ENCODE results near the gene ARVCF. TPM values are rescaled to one million over a fixed set of nuclear protein-coding genes. Genes with fewer than 3 reads are reported as not detected.

Gene ARVCF
- total RNA-seq, 1 experiment from 2014 or later, result 4.3 TPM

DNA sequence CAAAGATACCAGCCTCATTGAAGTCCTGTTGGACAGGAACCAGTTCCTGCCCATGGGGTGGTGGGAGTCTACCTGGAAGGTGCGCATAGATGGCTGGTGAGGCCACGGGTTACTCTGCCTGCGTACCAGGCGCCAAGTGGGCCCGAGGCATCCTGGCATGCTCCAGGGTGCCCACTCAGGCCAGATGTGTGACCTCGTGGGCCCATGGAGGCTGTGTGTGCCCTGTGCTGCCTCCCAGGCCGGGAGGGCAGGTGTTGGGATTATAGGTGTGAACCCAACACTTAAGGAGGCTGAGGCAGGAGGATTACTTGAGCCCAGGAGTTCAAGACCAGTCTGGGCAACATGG lies 27.3 kb upstream of the ARVCF start:
- Histone ChIP-seq H3K4me3 (ENCODE audit: low read length) (no peak overlapping the region), H3K27ac (ENCODE audit: low read length) (no peak overlapping the region), H3K9me2 (replicated peaks; ENCODE audit: insufficient read depth, low read length) (no peaks in the 10 kb centered on the region), H3K9me3 (ENCODE audit: low read length) (no peaks in the 10 kb centered on the region), H3K27me3 (ENCODE audit: low read length) (no peaks in the 10 kb centered on the region), H3K36me3 (ENCODE audit: insufficient read depth, low read length) (peaks cover 43% of the 10 kb centered on the region), H3K4me1 (ENCODE audit: low read length) (0 out of 2 replicates have a peak, but pooled peaks cover 4% of the 10 kb centered on the region), H3K79me2 (ENCODE audit: low read length) (peaks cover 30% of the 10 kb centered on the region), H3K9ac (ENCODE audit: low read length) (no peak overlapping the region), H2AFZ (ENCODE audit: low read length) (no peak overlapping the region), H4K20me1 (ENCODE audit: insufficient read depth, low read depth, low read length) (no peaks in the 10 kb centered on the region), H3K4me2 (ENCODE audit: low read depth, low read length, poor library complexity, severe bottlenecking) (no peak overlapping the region)
- no peak for DNase-seq

DNA sequence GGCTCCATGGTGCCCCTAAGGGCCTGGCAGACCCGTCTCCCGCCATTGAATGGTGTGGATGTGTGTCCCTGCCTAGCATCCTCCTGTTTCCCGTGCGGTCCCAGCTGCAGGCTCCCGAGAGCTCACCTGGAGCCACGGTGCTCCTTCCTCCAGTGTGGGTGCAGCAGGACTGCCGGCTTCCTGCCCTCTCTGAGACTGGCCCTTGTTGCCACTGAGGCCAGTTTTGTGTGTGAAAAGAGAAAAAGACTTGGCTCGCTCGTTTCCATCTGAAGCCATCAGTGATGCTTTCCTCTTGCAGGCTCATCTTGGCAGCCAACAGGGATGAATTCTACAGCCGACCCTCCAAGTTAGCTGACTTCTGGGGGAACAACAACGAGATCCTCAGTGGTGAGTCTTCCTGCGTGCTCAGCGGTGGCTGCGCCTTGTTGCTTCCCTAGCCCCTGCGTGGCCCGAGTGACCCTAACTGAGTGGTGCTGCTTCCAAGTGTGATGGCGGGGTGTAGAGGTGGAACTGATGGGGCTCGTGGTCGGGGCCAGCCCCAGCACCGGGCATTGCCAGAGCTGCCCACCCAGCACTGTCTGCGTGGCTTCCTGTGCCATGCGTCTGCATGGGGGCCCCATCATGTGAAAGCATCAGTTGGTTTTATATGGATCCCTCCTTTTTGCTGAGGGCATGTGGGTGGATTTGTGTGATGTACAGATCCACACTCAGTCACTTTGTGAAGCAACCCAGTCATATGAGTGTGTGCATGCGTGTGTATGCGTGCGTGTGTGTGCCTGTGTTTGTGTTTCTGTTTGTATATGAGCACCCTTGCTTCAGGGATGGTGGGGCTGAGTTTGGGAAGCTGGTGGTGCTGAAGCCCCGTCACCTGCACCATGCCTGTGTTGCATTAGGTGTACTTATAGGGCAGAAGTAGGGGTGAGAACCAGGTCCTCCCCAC lies 26.7 kb upstream of the ARVCF start:
- no peak overlapping the region for H3K4me2 ChIP-seq (ENCODE audit: low read depth, low read length, poor library complexity, severe bottlenecking)
- no peaks in the 10 kb centered on the region for H3K9me3 ChIP-seq (ENCODE audit: low read length)
- peaks cover 43% of the 10 kb centered on the region for H3K36me3 ChIP-seq (ENCODE audit: insufficient read depth, low read length)
- H3K9me2 ChIP-seq (replicated peaks; ENCODE audit: insufficient read depth, low read length), result no peaks in the 10 kb centered on the region
- no peak overlapping the region for H2AFZ ChIP-seq (ENCODE audit: low read length)
- no peak for DNase-seq
- no peak overlapping the region for H3K4me3 ChIP-seq (ENCODE audit: low read length)
- H3K27ac ChIP-seq (ENCODE audit: low read length), result no peak overlapping the region
- 0 out of 2 replicates have a peak, but pooled peaks cover 4% of the 10 kb centered on the region for H3K4me1 ChIP-seq (ENCODE audit: low read length)
- no peak overlapping the region for H3K9ac ChIP-seq (ENCODE audit: low read length)
- no peaks in the 10 kb centered on the region for H4K20me1 ChIP-seq (ENCODE audit: insufficient read depth, low read depth, low read length)
- H3K79me2 ChIP-seq (ENCODE audit: low read length), result peaks cover 30% of the 10 kb centered on the region; the same call in 1 of the 2 replicates
- H3K27me3 ChIP-seq (ENCODE audit: low read length), result no peaks in the 10 kb centered on the region

DNA sequence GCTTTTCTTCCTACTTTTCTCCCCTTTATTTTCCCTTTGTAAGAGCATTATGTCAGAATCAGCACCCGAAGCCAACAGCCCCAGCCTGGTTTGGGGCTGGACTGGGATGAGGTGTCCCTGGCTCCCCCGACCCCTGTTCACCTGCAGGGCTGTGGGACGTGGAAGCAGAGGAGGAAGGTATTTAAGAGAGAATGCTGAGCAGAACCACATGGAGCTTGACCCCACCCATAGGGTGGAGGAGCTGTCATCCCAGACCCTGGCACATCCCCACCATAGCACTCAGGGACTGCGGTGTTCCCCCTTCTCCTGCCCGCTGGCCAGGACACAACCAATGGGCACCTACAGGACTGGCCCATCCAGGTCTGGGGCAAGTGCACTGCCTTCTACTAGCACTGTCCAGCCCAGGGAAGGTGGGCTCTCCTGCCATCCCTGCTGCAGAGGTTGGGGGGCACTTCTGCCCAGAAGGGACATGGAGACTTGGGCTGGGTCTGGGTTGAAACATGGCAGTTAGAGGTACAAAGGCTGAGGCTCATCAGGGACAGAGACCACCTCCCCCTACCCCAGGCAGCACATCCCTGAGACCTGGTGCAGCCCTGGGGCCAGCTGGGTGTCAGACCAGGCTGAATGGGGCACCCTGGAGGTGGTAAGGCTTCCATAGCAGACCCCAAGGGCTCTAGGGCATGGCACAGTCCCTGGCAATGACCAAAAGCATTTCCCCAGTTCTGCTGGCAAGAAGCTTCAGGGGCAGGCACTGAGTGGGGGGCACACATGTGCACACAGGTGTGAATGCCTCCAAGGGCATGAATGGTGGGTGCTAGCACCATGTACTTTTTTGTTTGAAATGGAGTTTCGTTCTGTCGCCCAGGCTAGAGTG lies 23.9 kb upstream of the ARVCF start:
- no peaks in the 10 kb centered on the region for H3K27me3 ChIP-seq (ENCODE audit: low read length)
- H3K4me1 ChIP-seq (ENCODE audit: low read length), result peaks cover 26% of the 10 kb centered on the region
- H3K9me2 ChIP-seq (replicated peaks; ENCODE audit: insufficient read depth, low read length), result no peaks in the 10 kb centered on the region
- H3K27ac ChIP-seq (ENCODE audit: low read length), result no peak overlapping the region
- H2AFZ ChIP-seq (ENCODE audit: low read length), result no peak overlapping the region
- DNase-seq, result no peak
- no peak overlapping the region for H3K4me2 ChIP-seq (ENCODE audit: low read depth, low read length, poor library complexity, severe bottlenecking)
- no peak overlapping the region for H3K9ac ChIP-seq (ENCODE audit: low read length)
- H3K79me2 ChIP-seq (ENCODE audit: low read length), result peaks cover 31% of the 10 kb centered on the region
- no peaks in the 10 kb centered on the region for H3K9me3 ChIP-seq (ENCODE audit: low read length)
- peaks cover 34% of the 10 kb centered on the region for H3K36me3 ChIP-seq (ENCODE audit: insufficient read depth, low read length)
- no peak overlapping the region for H3K4me3 ChIP-seq (ENCODE audit: low read length)
- no peaks in the 10 kb centered on the region for H4K20me1 ChIP-seq (ENCODE audit: insufficient read depth, low read depth, low read length)

DNA sequence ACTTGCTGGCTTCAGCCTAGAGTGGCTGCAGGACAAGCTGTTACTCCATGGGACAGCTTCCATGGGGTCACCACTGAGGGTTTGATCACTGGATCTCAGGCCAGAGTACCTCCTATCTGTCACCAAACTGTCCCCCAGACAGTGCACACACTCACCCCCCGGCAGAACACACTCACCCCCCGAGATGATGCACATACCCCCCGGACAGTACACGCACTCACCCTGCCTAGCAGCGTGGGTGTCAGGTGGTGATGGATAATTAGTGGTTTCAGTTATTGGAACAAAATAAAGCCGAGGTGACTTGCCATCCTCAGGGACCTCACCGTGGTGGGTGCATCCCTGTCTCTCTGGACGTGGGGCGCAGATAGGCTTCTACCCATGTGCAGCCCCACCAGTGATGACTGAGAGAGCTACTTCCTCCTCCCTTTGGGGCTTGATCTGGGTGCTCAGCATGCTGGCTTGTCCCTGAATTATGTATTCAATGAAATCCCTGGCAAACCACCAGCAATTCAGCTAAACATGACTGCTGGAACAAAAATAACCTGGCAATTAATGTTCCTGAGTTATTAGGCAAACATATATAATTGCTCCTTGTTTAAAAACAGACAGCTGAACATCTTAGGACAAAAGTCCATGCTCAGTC lies 23.2 kb upstream of the ARVCF start:
- Histone ChIP-seq H3K36me3 (ENCODE audit: insufficient read depth, low read length) (peaks cover 31% of the 10 kb centered on the region), H3K4me1 (ENCODE audit: low read length) (peaks cover 30% of the 10 kb centered on the region), H3K27ac (ENCODE audit: low read length) (no peak overlapping the region), H3K4me3 (ENCODE audit: low read length) (no peak overlapping the region), H3K27me3 (ENCODE audit: low read length) (no peaks in the 10 kb centered on the region), H3K9me2 (replicated peaks; ENCODE audit: insufficient read depth, low read length) (no peaks in the 10 kb centered on the region), H4K20me1 (ENCODE audit: insufficient read depth, low read depth, low read length) (no peaks in the 10 kb centered on the region), H3K9ac (ENCODE audit: low read length) (no peak overlapping the region), H3K79me2 (ENCODE audit: low read length) (peaks cover 28% of the 10 kb centered on the region), H3K9me3 (ENCODE audit: low read length) (no peaks in the 10 kb centered on the region), H3K4me2 (ENCODE audit: low read depth, low read length, poor library complexity, severe bottlenecking) (no peak overlapping the region), H2AFZ (ENCODE audit: low read length) (no peak overlapping the region)
- no peak for DNase-seq

DNA sequence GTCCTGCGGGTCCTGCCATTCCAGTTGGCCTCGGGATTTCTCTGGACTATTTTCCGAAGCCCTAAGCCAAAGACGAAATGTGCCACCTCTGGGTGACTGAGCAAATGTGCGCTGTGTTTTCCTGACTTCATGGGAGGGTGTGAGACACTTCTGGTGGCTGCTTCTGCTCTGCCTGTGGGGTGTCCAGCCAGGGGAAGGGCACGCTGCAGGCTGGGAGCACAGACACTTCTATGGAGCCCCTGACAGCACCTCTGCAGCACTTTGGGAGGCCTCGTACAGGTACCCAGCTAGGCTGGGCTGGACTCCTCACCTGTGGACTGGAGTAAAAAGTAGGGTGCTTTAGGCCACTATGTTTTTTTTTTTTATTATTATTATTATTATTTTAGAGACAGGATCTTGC lies 22.0 kb upstream of the ARVCF start:
- Histone ChIP-seq H3K9ac (ENCODE audit: low read length) (no peak overlapping the region), H3K36me3 (ENCODE audit: insufficient read depth, low read length) (peaks cover 22% of the 10 kb centered on the region), H3K4me3 (ENCODE audit: low read length) (no peak overlapping the region), H3K4me2 (ENCODE audit: low read depth, low read length, poor library complexity, severe bottlenecking) (no peak overlapping the region), H3K79me2 (ENCODE audit: low read length) (peaks cover 22% of the 10 kb centered on the region), H2AFZ (ENCODE audit: low read length) (no peak overlapping the region), H3K4me1 (ENCODE audit: low read length) (peaks cover 41% of the 10 kb centered on the region), H3K27ac (ENCODE audit: low read length) (0 out of 2 replicates have a peak overlapping the region, but pooled peaks have one; percentile 97), H3K9me3 (ENCODE audit: low read length) (no peaks in the 10 kb centered on the region), H3K27me3 (ENCODE audit: low read length) (no peaks in the 10 kb centered on the region), H3K9me2 (replicated peaks; ENCODE audit: insufficient read depth, low read length) (no peaks in the 10 kb centered on the region), H4K20me1 (ENCODE audit: insufficient read depth, low read depth, low read length) (no peaks in the 10 kb centered on the region)
- no peak for DNase-seq

DNA sequence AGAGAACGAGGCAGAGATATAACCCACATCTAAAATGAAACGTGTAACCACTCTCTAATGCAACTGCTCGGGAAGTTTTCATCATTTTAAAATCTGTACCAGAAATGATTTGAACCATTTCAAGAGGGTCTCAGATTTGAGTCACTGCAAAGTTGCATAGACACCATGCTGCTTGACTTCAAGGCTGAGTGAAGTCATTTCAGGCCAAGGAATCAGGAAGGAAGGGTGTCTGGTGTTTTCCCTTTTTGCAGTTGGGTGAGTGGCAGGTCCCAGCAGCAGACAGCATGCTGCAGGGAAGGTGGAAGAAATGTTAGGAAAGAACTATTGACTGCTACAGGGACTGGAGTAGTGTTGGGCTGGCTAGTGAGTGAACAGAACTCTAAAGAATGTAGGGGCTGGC lies 20.8 kb upstream of the ARVCF start:
- H3K79me2 ChIP-seq (ENCODE audit: low read length), result peaks cover 22% of the 10 kb centered on the region
- H2AFZ ChIP-seq (ENCODE audit: low read length), result no peak overlapping the region
- H3K4me2 ChIP-seq (ENCODE audit: low read depth, low read length, poor library complexity, severe bottlenecking), result no peak overlapping the region
- no peaks in the 10 kb centered on the region for H4K20me1 ChIP-seq (ENCODE audit: insufficient read depth, low read depth, low read length)
- no peak overlapping the region for H3K4me3 ChIP-seq (ENCODE audit: low read length)
- H3K36me3 ChIP-seq (ENCODE audit: insufficient read depth, low read length), result peaks cover 19% of the 10 kb centered on the region
- DNase-seq, result no peak
- H3K4me1 ChIP-seq (ENCODE audit: low read length), result peaks cover 53% of the 10 kb centered on the region
- peak overlapping the region; percentile 97 for H3K27ac ChIP-seq (ENCODE audit: low read length)
- no peaks in the 10 kb centered on the region for H3K9me2 ChIP-seq (replicated peaks; ENCODE audit: insufficient read depth, low read length)
- H3K27me3 ChIP-seq (ENCODE audit: low read length), result no peaks in the 10 kb centered on the region
- H3K9me3 ChIP-seq (ENCODE audit: low read length), result no peaks in the 10 kb centered on the region
- H3K9ac ChIP-seq (ENCODE audit: low read length), result peak overlapping the region; percentile 70; the same call in 1 of the 2 replicates

DNA sequence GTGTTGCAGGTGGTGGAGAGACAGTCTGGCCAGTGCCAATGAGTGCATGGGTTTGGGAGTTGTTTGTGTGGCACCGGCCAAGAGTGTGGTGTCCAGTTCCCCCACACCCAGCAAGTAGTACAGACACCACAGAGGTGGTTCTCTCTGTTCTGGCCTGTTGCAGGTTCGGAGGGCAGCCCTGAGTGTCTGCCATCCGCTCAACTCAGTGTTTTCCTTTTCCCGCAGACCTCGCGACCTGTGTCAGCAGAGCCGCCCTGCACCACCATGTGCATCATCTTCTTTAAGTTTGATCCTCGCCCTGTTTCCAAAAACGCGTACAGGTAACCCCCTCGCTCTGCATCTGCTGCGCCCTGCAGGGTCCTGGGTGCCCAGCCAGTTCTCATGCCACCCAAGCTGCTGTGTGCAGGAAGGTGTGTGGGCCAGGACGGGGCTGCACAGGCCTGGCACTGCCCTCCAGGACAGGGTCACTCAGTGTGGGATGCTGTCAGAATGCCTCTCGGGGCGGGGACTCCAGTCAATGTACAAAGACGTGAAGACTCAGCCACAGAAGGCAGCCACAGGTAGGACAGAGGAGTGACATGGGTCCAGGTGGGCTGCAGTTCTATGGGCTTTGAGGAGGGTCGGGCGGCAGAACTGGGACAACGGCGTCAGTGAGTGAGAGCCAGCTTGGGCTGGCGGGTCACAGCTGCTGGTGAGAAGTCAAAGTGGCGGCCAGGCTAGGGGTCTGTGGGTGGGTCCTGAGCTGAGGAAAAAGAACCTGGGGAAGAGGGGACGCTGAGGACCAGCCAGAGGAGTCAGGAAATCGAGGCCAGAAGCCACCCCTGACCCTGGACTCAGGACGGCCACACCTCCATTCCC lies 20.1 kb upstream of the ARVCF start:
- H3K4me2 ChIP-seq (ENCODE audit: low read depth, low read length, poor library complexity, severe bottlenecking), result peak overlapping the region; percentile 64
- H3K79me2 ChIP-seq (ENCODE audit: low read length), result peaks cover 27% of the 10 kb centered on the region
- H3K27ac ChIP-seq (ENCODE audit: low read length), result peak overlapping the region; percentile 97
- peaks cover 19% of the 10 kb centered on the region for H3K36me3 ChIP-seq (ENCODE audit: insufficient read depth, low read length)
- H4K20me1 ChIP-seq (ENCODE audit: insufficient read depth, low read depth, low read length), result no peaks in the 10 kb centered on the region
- H3K4me1 ChIP-seq (ENCODE audit: low read length), result peaks cover 60% of the 10 kb centered on the region
- no peak overlapping the region for H2AFZ ChIP-seq (ENCODE audit: low read length)
- H3K4me3 ChIP-seq (ENCODE audit: low read length), result peak overlapping the region; percentile 36; the same call in 1 of the 2 replicates
- peak overlapping the region; percentile 70 for H3K9ac ChIP-seq (ENCODE audit: low read length)
- no peaks in the 10 kb centered on the region for H3K9me3 ChIP-seq (ENCODE audit: low read length)
- no peaks in the 10 kb centered on the region for H3K9me2 ChIP-seq (replicated peaks; ENCODE audit: insufficient read depth, low read length)
- no peak for DNase-seq
- H3K27me3 ChIP-seq (ENCODE audit: low read length), result no peaks in the 10 kb centered on the region
